ENCODE results near the gene SCARB1. TPM values are rescaled to one million over a fixed set of nuclear protein-coding genes. Genes with fewer than 3 reads are reported as not detected.

Gene SCARB1
- total RNA-seq, 1 experiment from 2014 or later, result 26.8 TPM

DNA sequence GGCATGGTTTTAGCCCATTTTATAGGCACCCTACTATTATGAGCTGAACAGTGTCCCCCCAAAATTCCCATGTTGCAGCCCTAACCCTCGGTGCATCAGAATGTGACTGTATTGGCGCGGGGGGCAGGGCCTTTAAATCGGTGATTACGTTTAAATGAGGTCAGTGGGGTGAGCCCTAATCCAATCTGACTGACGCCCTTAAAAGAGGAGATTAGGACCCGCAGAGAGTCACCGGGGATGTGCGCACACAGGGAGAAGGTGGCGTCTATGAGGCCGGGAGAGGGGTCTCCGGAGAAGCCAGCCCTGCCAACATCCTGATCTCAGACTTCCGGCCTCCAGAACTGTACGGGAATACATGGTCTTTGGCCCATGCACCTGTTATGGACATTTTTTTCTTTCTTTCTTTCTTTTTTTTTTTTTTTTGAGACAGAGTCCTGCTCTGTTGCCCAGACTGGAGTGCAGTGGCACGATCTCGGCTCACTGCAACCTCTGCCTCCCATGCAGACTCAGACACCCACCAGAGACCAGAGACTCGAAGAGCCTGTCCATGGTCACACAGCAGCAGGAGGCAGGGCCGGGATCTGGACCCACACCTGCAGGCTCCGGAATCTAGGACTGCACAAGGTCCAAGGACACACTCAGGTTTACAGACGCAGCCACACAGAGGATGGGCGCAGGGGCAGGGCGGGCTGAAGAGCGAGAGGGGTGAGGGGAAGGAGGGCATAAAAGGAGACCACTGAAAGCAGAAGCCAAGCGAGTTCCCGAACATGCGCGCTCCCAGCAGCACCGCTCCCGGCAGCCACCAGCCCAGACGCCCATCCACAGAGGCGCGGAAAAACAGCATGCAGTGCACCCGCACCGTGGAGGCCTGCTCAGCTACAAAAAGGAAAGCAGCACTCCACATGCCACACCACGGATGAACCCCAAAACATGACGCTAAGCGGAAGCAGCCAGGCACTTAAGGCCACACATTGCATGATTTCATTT, 19.0 kb downstream of the SCARB1 start:
- no peak for DNase-seq (ENCODE audit: low spot score)

DNA sequence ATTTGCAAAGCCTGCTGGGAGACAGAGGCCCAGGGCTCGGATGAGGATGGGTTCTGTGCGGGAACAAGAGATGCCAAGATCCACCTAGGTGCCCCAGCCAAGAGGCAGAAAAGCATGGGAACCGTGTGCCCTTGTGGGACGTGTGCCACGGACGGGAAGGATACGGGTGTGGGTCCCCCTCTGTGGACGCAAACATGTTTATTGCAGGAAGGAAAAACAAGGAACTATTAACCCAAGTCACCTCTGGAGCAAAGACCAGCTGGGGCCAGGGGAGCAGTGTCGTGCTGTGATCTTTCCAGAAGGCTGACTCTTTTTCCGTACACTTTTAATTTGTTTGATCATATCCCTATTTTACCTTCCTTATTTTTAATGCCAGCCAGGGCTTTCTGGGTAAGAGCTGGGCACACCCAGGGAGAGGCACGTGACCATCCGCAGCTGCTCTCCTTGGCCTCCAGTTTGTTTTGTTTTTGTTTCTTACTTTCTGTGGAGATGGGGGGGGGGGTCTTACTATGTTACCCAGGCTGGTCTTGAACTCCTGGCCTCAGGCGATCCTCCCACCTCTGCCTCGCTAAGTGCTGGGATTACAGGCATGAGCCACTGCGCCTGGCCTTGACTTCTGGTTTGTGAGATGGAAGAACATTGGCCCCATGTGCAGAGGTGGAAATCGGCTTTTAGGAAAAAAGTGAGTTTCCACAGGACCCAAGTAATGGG, 20.7 kb downstream of the SCARB1 start:
- DNase-seq (ENCODE audit: low spot score), result no peak

DNA sequence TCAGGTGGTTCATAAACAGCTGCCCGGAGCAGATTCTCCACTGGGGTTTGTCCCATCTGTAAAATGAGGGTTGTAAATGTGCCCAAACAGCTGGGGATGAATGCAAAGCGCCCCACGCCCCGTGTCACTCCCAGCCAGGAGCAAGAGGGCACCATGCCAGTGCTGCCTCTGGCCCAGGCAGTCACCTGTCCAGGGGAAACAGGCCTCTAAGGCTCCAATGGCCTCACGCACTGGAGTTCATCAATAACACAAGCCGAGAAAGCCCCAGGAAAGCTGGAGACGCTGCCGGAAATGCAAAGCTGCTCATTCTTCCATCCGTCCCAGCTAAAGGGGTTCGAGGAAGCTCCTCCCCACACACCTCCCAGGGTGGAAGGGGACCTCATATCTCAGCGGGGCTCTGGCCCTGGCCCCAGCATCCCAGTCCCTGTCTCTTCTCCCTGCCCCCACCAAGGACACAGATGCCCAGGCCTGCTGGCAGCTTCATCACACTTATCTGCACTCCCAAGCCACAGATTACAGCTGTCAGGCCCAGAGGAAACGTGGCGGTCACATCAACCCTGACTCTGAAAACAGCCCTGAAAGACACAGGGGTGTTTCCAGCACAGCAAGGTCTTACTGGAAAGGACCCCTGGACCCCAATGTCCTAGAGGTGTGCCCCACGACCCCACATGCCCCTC, 21.5 kb downstream of the SCARB1 start:
- no peak for DNase-seq (ENCODE audit: low spot score)

DNA sequence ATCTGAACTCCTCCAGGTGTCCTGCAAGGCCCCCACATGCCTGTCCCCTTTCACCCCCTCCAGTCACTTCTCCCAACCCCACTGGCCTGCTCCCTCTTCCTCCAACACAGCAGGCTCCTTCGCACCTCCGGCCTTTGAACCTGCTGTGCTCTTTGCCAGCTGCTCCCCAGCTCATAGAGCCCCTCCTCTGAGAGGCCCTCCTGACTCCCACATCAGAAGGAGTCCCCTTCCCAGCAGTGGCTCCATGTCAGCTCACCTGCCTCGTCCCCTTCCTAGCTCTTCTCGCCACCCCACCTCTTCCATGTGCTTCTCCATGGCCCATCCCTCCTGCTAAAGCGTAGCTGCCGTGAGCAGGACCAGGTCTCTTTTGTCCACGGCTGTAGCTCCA, 22.1 kb downstream of the SCARB1 start:
- DNase-seq (ENCODE audit: low spot score), result no peak

DNA sequence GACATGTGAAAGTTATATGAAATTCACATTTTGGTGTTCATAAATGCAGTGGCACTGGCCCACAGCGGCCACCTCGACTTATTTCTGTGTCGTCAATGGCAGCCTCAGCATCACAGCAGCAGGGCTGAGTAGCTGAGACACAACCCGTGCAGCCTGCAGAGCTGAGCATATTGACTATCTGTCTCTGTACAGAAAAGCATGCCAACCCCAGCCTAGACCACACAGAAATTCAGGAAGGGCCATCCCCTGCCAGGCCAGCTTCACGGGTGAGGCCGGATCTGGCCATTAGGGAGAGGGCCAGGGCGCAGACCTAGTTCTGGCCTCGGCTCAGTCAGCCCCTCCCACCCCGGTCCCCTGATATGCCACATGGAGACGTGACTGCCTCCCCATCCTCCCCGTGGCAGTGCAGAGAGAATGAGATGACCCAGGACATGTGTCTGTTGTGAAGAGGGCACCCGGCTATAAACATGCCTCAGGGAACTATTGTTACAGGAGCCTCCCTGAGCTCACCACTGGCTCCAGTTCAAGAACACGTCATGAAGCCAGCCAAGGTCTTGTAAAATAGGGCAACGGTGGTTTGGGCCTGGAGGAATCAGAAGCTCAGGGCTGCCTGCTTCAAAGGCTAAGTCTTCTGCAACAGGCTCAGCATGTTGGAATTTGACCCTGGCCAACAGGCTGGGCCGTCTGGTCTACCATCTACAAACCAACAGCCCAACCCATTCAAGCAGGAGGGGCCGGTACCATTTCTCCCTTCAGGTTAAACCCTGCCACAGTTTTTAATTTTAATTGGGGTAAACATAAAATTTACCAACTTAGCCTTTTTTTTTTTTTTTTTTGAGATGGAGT, 25.5 kb downstream of the SCARB1 start:
- DNase-seq (ENCODE audit: low spot score), result peak; percentile 99

DNA sequence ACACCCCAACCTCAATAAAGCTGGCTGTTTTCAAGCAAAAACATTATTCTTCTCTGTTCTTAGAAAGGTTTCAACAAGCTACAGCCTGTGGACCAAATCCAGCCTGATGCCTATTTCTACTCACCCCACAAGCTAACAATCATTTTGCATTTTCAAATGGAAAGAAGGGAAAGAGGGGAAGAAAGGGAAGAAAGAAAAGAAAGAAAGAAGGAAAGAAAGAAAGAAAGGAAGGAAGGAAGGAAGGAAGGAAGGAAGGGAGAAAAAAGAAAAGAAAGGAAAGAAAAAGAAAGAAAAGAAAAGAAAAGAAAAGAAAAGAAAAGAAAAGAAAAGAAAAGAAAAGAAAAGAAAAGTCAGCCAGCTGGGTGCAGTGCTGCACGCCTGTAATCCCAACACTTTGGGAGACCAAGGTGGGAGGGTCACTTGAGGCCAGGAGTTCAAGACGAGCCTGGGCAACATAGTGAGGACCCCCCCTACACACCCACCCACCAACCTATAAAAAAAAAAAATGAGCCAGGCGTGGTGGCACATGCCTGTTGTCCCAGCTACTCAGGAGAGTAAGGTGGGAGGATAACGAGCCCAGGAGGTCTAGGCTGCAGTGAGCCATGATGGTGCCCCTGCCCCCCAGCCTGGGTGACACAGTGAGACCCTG, 26.3 kb downstream of the SCARB1 start:
- no peak for DNase-seq (ENCODE audit: low spot score)

DNA sequence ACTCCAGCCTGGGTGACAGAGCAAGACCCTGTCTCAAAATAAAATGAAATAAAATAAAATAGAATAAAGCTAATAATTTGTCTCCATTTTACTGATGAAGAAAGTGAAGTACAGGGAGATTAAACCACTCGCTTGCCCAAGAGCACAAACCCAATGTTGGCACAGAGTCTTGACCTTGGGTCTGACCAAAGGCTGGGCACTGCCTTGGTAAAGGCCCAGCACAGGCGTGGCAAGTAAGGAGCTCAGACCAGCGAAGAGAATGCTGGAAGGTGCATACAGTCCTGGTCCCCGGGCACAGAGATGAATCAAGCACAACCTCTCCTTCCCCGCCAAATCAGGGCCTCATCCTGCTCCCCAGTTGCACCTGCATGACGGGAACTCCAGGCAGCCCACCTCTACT, 26.9 kb downstream of the SCARB1 start:
- no peak for DNase-seq (ENCODE audit: low spot score)

DNA sequence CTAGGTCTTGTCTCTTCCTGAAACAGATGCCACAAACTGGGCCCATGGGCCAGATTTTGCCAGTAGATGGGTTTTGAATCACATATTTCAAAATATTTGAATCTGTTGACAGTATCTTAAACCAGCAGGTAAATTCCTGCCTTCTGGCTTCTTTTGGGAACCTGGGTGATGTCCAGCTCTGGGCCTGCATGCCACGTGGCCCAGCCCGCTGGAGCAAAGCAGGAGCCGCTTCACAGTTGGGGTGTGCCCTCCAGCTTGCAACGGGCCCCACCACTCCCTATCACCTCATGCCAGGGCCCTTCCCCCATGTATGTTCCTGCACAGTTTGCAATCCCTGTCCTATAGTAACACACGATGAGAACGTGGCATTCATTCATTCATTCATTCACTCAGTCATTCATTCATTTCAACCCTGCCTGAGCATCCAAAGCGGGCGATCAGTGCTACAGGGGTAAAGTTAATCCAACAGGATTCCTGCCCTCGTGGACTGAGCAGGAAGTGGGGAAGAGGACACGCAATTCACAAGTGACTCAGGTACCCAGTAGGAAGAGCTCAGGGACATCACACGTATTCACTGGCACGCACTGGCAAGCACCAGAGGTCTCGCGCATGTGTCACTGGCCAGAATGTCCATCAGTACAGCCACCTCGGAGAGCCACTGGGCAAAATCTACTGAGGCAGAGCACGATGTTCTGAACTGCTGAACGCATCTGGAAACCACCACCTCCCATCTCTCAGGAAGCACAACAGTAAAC, 27.8 kb downstream of the SCARB1 start:
- DNase-seq (ENCODE audit: low spot score), result no peak

DNA sequence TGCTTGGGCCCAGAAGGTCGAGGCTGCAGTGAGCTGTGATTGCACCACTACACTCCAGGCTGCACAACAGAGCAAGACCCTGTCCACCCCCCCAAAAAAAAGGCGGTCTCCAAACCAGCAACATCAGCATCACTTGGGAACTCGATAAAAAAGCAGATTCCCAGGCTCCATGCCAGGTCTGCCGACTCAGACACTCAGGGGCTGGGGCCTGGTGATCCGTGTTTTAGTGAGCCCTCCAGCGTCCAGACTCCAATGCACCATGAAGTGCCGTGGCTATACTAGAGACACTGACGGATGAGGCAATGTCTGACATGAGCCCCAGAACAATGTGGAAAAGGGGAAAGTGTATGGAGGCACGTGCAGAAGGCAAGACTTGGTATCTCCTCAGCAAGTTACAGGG, 28.8 kb downstream of the SCARB1 start:
- DNase-seq (ENCODE audit: low spot score), result no peak

DNA sequence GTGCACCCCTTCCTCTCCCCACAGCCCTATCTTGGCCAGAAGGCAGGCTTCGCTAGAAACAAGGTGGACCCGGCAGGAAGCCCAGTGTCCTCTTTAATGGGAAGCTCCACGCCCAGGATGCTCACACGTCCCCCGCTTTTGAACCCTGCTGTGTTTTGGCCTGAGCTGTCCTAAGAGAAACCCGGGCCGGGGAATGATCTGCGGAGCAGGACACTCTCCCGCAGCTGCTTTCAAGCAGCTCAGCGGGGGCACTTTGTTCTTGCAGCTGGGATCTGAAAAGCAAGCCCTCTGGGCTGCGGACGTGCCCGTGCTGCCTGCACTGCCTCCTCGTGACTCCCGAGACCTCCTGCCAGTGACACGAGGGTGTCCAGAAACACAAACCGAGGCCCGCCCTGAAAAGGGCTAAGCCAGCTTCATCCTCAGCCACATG, 30.0 kb downstream of the SCARB1 start:
- no peak for DNase-seq (ENCODE audit: low spot score)

DNA sequence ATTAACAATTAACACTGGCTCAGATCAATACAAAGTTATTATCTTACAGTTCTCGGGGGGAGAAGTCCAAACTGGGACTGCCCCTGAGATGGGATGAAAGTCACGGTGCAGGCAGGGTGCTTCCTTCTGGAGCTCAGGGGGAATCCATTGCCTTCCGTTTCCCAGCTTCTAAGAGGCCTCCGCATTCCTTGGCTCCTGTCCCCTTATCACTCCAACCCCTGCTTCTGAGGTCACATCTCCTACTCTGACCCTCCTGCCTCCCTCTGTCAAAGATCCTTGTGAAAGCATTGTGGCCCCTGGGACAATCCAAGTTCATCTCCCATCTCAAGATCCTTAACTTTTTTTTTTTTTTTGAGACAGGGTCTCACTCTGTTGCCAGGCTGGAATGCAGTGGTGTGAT, 30.8 kb downstream of the SCARB1 start:
- DNase-seq (ENCODE audit: low spot score), result no peak

DNA sequence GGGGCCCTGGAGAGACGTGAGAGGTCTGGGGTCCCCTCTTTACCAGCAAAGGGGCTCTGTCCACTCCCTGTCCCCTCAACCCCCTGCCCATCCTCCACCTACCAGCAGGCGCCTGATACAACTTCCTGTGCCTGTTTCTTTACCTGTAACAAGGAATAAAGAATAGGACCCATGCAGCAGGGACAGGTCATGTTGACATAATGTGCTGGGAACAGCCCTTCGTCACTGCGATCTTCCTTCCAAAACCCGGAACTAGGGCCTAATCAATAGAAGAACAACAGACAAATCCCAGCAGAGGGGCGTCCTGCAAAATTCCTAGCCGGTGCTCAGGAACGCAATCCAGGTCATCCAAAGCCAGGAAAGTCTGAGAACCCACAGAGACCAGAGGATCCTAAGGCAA, 32.1 kb downstream of the SCARB1 start:
- no peak for DNase-seq (ENCODE audit: low spot score)

DNA sequence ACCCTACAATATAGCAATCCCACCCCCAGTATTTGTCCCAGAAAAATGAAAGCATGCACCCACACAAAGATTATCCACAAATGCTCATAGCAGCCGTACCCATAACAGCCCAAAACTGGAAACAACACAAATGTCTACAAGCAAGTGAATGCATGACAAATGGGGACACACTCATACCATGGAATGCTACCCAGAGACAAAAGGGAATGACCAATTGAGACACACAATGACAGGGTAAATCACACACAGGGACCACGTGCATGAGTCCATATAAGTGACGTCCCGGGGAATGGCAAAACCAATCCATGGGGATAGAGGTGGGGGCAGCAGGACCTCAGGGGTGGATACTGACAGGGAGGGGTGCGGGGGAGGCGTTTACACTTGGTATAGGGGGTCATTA, 33.4 kb downstream of the SCARB1 start:
- no peak for DNase-seq (ENCODE audit: low spot score)

DNA sequence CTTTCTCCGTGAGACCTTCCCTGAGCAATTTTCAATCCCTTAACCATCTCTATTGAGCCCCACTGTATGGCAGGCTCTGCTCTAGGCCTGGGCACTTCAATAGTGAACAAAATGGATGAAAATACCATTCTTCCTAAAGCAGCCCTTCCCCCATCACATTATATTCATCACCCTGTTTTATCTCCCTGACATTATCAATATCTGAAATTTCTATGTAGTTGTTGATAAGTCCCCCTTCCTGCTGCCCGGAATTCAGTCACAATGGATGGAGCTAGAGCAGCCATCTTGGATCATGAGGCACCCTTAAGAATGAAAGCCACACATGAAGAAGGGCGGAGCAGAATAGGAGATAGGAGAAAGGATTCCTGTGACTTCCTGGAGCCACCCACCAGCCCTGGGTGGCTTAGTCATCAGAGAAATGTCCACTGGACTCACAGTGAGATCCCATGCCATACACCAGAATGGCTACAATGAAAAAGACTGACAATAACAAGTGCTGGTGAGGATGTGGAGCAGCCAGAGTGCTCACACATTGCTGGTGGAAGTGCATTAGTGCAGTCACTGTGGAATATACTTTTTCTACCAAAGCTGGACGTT, 33.9 kb downstream of the SCARB1 start:
- no peak for DNase-seq (ENCODE audit: low spot score)

DNA sequence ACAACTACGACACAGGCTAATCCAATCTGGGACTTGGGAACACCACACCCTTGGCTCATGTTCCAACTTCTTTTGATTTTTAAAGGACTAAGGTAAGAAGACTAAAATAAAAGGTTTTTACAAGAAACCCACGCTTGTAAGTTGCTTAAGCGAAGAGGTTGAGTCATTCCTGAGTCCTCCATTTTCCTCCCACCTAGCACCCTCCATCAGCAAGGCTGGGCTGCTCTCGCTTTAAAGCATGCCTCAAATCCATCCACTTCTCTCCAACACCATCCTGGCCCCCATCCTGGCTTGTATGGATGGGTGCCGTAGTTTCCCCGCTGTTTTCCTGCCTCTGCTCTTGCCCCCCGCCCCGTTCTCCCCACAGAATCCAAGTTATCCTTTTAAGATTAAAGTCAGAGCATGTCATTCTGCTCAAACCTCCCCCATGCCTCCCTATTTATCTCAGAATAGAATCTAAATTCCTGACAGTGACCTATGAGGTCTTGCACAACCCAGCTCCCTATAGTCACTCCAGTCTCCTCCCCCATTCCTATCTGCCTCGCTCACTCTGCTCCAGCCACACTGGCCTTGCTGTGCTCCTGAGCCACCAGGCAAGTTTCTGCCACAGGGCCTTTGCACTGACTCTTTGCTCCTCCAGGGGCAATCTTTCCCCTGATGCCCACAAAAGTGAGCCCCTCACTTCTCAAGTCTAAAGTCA, 34.5 kb downstream of the SCARB1 start:
- DNase-seq (ENCODE audit: low spot score), result peak; percentile 57

DNA sequence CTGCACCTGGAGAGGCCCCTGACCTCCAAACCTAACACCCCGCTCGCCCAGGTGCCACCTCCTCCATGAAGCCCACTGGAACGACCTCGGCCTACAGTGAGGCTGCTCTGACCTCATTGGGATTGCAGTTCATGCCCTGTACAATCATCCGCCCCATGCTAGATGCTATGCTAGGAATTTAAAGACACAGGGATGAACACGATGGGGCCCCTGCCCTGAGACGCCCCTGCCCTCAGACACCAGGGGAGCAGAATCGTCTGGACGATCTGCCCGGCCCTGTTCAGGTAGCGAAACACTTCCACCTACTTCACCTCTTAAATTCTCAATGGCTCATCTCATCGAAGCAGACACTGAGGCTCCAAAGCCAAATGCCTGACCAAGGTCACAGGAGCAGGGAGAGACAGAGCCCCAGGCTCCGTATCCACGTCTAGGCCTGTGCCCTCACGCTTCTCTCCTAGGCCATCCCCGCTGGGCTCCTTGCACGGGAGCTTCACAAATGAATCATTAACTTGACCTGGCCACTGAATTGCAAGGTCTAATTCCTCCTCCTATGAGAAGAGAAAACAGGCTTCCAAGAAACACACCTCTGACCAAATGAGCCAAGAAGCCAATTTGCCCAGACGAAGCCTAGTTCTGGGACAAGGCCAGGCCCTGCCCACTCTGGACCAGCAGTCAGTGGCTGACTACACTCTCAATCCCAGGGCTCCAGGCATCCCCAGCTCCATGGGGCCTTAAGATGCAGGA, 35.2 kb downstream of the SCARB1 start:
- DNase-seq (ENCODE audit: low spot score), result peak; percentile 49

DNA sequence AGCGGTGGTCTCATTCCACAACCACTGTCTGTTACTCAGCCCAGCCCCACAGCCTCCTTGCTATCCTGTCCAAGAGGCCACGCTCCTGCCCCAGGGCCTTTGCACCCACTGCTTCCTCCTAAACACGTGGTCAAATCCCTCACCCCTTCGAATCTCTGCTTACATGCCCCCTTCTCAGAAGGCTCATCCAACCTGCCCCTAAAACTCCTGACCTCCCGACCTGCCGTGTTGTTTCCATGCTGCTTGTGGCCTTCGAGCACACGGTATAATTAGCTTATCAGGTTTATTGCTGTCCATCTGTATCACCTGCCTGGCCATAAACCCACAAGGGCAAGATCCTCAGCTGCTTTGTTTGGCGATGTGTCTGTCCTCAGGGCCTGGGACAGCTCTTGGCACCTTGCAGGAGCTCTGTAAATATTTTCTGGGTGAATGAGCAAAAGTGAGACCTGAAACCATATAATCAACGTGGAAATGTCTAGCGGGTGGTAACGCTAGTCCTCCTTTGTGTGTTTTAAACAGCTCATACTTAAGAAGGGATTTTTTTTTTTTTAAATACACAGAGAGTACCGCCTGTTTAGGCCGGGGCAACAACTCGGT, 36.0 kb downstream of the SCARB1 start:
- no peak for DNase-seq (ENCODE audit: low spot score)

DNA sequence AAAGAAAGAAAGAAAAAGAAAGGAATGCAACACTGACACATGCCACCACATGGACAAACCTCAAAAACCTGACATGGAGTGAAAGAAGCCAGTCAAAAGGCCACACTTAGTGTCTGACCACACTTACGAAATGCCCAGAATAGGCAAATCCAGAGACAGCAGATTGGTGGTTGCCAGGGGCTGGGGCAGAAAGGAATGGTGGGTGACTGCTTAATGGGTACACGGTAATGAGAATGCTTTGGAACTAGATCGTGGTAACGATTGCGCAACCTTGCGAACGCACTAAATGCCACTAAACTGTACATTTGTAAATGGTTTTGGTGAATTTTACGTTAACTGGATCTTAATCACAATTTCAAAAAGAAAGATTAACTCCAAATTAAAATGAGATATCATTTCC, 39.5 kb downstream of the SCARB1 start:
- DNase-seq (ENCODE audit: low spot score), result no peak

Measured in H4 (cell line).